GM21717 (cell line): Measurements from ENCODE around the gene DNAJC12.
A peak's percentile ranks its signal among the peaks of the same experiment; 100 is the strongest.
"Not testable (repeated sequence)": the region's sequence is repeated elsewhere in the genome, so short reads cannot be mapped to it uniquely, and the experiment has no call there.

ENCODE experiments used
- ATAC-seq: cut with Tn5 transposase; IDR thresholded peaks from one replicate; pipeline ENCODE4 v1.9.1; 2021; ENCODE audit warnings: mild to moderate bottlenecking, moderate library complexity; ENCODE audit not compliant: unreplicated experiment

DNAJC12 gene

DNA sequence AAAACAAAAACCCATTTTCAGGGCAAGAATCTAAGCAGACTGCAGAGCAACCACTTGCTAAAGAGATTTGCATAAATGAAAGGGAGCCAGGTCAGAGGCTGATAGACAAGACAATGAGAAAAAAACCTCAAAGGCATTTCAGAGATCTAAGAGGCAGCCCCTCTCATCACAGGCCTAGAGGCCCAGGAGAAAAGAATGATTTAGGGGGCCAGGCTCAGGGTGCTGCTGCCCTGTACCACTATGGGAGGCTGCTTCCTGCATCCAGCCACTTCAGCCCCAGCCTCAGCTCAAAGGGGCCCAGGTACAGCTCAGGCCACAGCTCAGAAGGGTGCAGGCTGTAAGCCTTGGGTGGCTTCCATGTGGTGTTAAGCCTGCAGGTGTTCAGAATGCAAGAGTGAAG lies 3.7 kb upstream of the DNAJC12 start:
- no peak for ATAC-seq

DNA sequence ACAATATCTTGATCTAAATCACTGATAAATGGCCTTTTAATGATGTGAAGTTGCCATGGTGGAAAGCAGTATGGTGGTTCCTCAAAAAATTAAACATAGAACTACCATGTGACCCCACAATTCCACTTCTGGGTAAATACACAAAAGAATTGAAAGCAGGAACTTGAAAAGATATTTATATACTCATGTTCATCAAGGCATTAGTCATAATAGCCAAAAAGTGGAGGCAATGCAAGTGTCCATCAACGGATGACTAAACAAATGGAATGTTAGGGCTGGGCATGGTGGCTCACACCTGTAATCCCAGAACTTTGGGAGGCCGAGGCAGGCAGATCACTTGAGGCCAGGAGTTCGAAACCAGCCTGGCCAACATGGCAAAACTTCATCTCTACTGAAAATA lies 2.0 kb upstream of the DNAJC12 start:
- ATAC-seq: no peak

DNA sequence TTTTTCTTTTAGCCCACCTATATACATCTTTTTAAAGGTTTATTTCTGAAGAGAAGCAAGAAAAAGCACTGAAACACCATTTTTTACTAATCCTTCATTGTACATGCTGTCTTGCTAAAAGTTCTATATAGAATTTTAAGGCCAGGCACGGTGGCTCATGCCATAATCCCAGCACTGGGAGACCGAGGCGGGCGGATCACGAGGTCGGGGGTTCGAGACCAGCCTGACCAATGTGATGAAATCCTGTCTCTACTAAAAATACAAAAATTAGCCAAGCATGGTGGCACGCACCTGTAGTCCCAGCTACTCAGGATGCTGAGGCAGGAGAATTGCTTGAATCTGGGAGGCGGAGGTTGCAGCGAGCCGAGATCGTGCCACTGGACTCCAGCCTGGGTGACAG lies 1.5 kb upstream of the DNAJC12 start:
- not testable (repeated sequence) for ATAC-seq

GRCh38 chr10:67836972-67837371 lies 1.0 kb downstream of the DNAJC12 start:
- no peak for ATAC-seq

DNA sequence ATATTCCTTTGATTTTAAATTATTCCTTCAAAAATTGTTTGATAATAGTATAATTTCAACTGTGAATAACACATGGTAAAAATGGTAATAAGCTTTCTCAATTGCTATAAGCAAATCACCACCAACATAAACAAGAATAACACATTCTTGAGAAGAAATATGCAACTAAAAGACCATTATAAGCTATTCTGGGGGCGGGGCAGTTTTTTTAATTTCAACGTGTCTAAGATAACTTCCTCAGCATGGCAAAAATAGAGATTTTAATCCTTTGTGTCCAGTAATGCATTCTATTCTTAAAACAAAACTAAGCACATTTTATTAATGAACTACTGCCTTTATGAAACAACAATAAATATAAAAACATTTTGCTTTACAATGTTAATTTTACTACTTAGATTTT lies 1.5 kb downstream of the DNAJC12 start:
- no peak for ATAC-seq

DNA sequence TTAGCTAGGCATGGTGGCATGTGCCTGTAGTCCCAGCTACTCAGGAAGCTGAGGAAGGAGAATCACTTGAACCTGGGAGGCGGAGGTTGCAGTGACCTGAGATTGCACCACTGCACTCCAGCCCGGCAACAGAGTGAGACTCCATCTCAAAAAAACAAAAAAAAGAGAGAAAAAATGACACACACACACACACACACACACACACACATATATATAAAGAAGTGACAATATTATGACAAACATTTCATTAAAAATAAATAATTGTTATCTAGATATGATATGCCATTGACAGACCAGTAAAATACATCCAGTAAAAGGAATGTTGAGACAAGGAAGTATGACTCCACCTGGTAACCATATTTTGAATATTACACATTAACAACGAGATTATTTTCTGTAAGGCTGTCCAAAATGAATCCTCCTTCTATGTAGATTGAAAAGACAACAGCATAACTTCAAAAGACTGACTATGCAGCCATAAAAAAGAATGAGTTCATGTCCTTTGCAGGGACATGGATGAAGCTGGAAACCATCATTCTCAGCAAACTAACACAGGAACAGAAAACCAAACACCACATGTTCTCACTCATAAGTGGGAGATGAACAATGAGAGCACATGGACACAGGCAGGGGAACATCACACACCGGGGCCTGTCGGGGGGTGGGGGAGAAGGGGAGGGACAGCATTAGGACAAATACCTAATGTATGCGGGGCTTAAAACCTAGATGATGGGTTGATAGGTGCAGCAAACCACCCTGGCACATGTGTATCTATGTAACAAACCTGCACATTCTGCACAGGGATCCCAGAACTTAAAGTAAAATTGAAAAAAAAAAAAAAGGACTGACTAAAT lies 2.2 kb downstream of the DNAJC12 start:
- not testable (repeated sequence) for ATAC-seq

- no peak for ATAC-seq
Observed at GRCh38 chr10:67834375-67834774, 3.6 kb downstream of the DNAJC12 start.

DNA sequence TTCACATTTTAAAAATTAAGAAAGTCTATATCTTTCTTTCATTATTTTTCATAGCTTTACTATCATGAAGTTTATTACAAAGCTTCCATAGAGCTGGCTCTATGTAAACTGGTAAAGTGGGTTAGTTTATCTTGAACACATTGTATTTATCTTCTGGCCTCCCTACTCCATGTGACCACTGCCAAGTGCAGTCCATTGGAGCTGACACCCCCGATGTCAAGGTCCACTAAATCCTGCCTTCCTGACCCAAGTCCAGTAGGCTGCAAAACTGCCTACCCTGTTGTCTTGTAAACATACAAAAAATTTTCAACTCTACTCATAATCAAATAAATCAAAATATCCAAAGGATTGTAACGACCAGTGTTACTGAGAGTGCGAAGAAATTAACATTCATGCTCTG lies 10.2 kb downstream of the DNAJC12 start:
- ATAC-seq: no peak

- ATAC-seq: no peak
Observed at GRCh38 chr10:67819768-67820204, 18.2 kb downstream of the DNAJC12 start.

GRCh38 chr10:67818323-67818722 lies 19.7 kb downstream of the DNAJC12 start:
- ATAC-seq: no peak

DNA sequence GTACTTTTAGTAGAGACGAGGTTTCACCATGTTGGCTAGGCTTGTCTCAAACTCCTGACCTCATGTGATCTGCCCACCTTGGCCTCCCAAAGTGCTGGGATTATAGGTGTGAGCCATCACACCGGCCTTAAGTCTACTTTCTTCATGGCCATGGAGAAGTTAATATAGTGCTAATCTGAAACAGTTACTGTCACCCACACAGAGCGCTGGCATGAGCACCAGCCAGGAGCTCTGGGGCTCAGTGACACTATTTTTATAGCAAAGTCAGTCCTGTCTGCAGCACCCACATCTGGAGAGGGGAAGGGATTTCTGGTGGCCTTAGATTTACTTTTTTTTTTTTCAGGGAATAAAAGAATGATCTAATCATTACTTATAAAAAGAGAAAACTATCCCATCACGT lies 21.3 kb downstream of the DNAJC12 start:
- ATAC-seq: no peak

- ATAC-seq: no peak
Observed at GRCh38 chr10:67815571-67816059, 22.4 kb downstream of the DNAJC12 start.

GRCh38 chr10:67812007-67812406 lies 26.0 kb downstream of the DNAJC12 start:
- no peak for ATAC-seq

DNA sequence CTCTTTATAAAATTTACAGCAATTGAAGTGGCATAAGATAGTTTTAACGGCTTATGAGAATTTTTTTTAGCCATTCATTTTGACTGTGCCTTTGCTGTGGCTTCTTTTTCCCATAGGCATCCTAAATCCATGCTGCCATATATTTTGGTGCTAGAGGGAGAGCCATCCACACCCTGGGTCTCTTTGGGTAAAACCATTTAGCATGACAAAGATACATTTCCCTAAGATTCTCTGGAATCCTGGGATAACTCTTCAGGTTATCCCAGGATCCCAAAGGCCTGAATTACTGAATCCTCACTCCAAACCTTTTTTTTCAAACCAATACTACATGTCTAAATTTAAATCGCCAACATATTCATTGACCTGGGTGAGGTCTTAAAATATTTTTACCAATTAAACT lies 28.9 kb downstream of the DNAJC12 start:
- no peak for ATAC-seq

DNA sequence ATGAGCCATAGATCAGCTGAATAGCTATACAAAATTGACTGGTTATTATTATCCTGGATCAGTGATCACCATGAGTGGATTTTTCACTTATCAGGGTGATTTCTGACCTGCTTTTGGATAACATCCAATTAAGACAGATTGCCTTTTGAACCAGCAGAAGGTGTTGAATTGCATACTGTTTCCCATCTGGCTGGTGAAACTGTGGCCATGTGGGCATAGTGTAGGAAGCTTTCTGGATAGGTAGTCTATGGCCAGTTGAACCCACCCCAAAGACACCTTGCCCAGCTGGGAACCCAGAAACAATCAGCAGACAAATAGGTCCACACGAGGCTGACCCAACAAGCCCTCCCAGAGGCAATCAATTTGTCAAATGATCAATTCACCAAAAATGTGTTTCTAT lies 29.3 kb downstream of the DNAJC12 start:
- no peak for ATAC-seq

GRCh38 chr10:67807855-67808456 lies 30.0 kb downstream of the DNAJC12 start:
- ATAC-seq: no peak

DNA sequence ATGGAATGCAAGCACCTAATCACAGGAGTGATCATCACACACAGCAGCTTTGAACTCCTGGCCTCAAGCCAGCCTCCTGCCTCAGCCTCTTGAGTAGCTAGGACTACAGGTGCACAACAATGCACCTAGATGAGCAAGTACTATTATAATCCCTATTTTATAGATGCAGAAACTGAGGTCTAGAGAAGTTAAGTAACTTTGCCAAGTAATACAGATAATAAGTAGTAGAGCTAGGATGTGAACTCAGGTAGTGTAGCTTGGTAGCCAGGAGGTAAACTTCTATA lies 33.7 kb downstream of the DNAJC12 start:
- ATAC-seq: no peak

- peak; percentile 87 for ATAC-seq
Observed at GRCh38 chr10:67803588-67804394, 34.2 kb downstream of the DNAJC12 start.

DNA sequence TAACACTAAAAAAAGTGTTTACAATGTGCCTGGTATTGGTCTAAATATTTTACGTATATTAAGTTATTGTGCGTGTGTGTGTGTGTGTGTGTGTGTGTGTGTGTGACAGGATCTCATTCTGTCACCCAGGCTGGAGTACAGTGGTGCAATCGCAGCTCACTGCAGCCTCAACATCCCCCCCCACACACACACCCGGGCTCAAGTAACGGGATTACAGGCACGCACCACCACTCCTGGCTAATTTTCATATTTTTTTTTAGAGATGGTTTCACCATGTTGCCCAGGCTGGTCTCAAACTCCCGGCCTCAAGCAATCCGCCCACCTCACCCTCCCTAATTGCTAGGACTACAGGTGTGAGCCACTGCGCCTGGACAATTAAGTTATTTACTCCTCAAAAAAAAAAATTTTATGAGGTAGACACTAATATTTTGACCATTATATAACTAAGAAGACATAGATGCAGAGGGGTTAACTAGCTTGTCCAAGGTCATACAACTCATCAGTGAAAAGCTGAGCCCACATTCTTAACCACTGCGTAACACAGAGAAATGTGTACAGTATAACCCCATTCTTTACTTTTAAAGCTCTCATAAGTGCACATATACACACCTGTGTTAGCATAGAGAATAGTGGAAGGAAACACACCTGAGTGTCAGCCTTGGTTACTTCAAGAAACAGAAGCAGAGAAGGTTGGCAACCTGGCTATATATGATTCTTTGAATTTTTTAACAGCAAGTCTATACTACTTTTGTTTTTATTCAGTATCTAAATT lies 35.0 kb downstream of the DNAJC12 start:
- ATAC-seq: peak; percentile 65

- ATAC-seq: no peak
Observed at GRCh38 chr10:67801118-67801517, 36.9 kb downstream of the DNAJC12 start.

DNA sequence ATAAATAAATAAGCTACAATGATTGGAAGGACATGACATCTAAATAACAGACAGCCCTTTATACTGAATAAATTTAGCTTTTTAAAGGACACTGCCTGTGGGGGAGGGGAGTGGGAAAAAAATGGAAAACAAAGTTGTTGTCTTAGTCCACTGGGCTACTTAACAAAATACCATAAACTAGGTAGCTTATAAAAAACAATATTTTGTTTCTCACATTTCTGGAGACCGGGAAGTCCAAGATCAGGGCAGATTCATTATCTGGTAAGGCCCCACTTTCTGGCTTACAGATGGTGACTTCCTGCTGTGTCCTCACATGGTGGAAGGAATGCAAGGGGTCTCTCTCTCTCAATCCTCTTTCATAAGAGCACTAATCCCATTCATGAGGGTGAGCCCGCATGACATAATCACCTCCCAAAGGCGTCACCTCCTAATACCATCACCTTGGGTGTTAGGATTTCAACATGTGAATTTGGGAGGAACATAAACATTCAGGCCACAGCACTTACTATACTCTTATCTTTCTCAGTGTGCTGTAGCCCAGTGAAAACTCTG lies 43.0 kb downstream of the DNAJC12 start:
- ATAC-seq: no peak
